B cell (primary cell): ENCODE data around the gene CDYL. TPM values are rescaled to one million over a fixed set of nuclear protein-coding genes. Genes with fewer than 3 reads are reported as not detected.

Experiments
- ATAC-seq: fragments of 200-7000 bp; cut with Tn5 transposase; one replicate; pipeline ENCODE4 v1.10.0; 2021; ENCODE audit warnings: low read depth, mild to moderate bottlenecking, moderate number of reproducible peaks, moderate library complexity
- CTCF ChIA-PET: fragments of 350-600 bp; sonication (Branson Sonifier 250); formaldehyde crosslinking; loops from one replicate; lab custom pipeline; 2021; ENCODE audit warnings: antibody characterized with exemption, inconsistent platforms; lab: Charles Lee
- POLR2A ChIA-PET: fragments of 350-600 bp; sonication (Branson Sonifier 250); formaldehyde crosslinking; loops from one replicate; lab custom pipeline; 2021; ENCODE audit warnings: antibody characterized with exemption; lab: Charles Lee
- DNase-seq: peaks from one replicate; pipeline ENCODE4 v3.0.0; 2013
- H2AFZ ChIP-seq: 2 replicates; pipeline ENCODE4 v1.6.1; 2012; ENCODE audit warnings: mild to moderate bottlenecking, low read depth, low read length; ENCODE audit not compliant: insufficient read depth, poor library complexity, severe bottlenecking
- H3K27ac ChIP-seq, 2 donors: 1 replicate in 1 of 2; 2 replicates in 1 of 2; pipeline ENCODE4 v1.5.1; 2012 to 2013; ENCODE audit warnings: low read length in 2 of 2, mild to moderate bottlenecking in 2 of 2, moderate library complexity in 1 of 2
- H3K27me3 ChIP-seq, 4 experiments: fragments of 200-600 bp in 1 of 4; sonication (generic) in 1 of 4; replicated peaks in 1 of 4; 1 replicate in 2 of 4; 2 replicates in 2 of 4; pipeline versions ENCODE4 v1.6.1 to v1.7.0; 2013 to 2016; ENCODE audit warnings: low read length in 3 of 4, mild to moderate bottlenecking in 2 of 4, mixed read lengths in 1 of 4, moderate library complexity in 1 of 4; ENCODE audit not compliant: insufficient read depth in 4 of 4, control insufficient read depth in 3 of 4; ENCODE audit errors: control extremely low read depth in 1 of 4
- H3K36me3 ChIP-seq, 2 experiments: replicated peaks in 1 of 2; 1 replicate in 1 of 2; 2 replicates in 1 of 2; pipeline versions ENCODE4 v1.6.1 to v1.7.1; 2013; ENCODE audit warnings: low read length in 1 of 2; ENCODE audit not compliant: insufficient read depth in 2 of 2, control insufficient read depth in 1 of 2; ENCODE audit errors: control extremely low read depth in 1 of 2, extremely low read depth in 1 of 2
- H3K4me1 ChIP-seq, 2 donors: fragments of 200-600 bp in 1 of 2; sonication (generic) in 1 of 2; 1 replicate in 1 of 2; 2 replicates in 1 of 2; pipeline versions ENCODE4 v1.5.1 to v1.6.1; 2013 to 2017; ENCODE audit warnings: low read length in 2 of 2; ENCODE audit not compliant: control insufficient read depth in 2 of 2, insufficient read depth in 2 of 2
- H3K4me2 ChIP-seq: replicated peaks from 2 replicates; pipeline ENCODE3; 2012; ENCODE audit warnings: mild to moderate bottlenecking, low read depth, low read length; ENCODE audit not compliant: poor library complexity, severe bottlenecking
- H3K4me3 ChIP-seq, 5 experiments: fragments of 200-600 bp in 1 of 5; sonication (generic) in 1 of 5; 1 replicate in 3 of 5; 2 replicates in 2 of 5; pipeline versions ENCODE4 v1.5.1 to v1.7.0; 2011 to 2016; ENCODE audit warnings: low read length in 4 of 5, mild to moderate bottlenecking in 4 of 5, low read depth in 2 of 5, control low read depth in 1 of 5, moderate library complexity in 1 of 5; ENCODE audit not compliant: insufficient read depth in 1 of 5; ENCODE audit errors: control extremely low read depth in 1 of 5, extremely low read depth in 1 of 5
- H3K79me2 ChIP-seq: fragments of 200-600 bp; sonication (generic); one replicate; pipeline ENCODE4 v1.6.0; 2016; ENCODE audit warnings: low read length; ENCODE audit not compliant: control insufficient read depth, insufficient read depth
- H3K9ac ChIP-seq: fragments of 200-600 bp; sonication (generic); 2 replicates; pipeline ENCODE4 v1.6.1; 2017; ENCODE audit warnings: mild to moderate bottlenecking, low read length, moderate library complexity
- H3K9me3 ChIP-seq, 3 donors: one replicate each; pipeline versions ENCODE4 v1.6.1 to v1.7.1; 2013; ENCODE audit warnings: low read length in 2 of 3; ENCODE audit not compliant: control insufficient read depth in 2 of 3, insufficient read depth in 1 of 3; ENCODE audit errors: control extremely low read depth in 1 of 3
- H4K20me1 ChIP-seq: 2 replicates; pipeline ENCODE4 v1.6.0; 2012; ENCODE audit warnings: mild to moderate bottlenecking, low read length; ENCODE audit not compliant: insufficient read depth, control insufficient read depth, poor library complexity, severe bottlenecking
- H3K27ac Mint-ChIP-seq: one replicate; pipeline ENCODE4 v1.8.0; 2021; ENCODE audit warnings: mixed read lengths
- H3K27me3 Mint-ChIP-seq: one replicate; pipeline ENCODE4 v1.8.0; 2021; ENCODE audit warnings: mixed read lengths
- H3K4me1 Mint-ChIP-seq: one replicate; pipeline ENCODE4 v1.8.0; 2021; ENCODE audit warnings: mixed read lengths
- H3K4me3 Mint-ChIP-seq: one replicate; pipeline ENCODE4 v1.8.0; 2021; ENCODE audit warnings: mixed read lengths
- H3K9me3 Mint-ChIP-seq: one replicate; pipeline ENCODE4 v1.8.0; 2022; ENCODE audit warnings: mixed read lengths; ENCODE audit not compliant: insufficient read depth
- EZH2 ChIP-seq: IDR thresholded peaks from 2 replicates; pipeline ENCODE4 v1.6.1; 2012; ENCODE audit warnings: borderline replicate concordance, low read depth, mild to moderate bottlenecking, moderate library complexity, low read length; ENCODE audit not compliant: insufficient read depth, poor library complexity, severe bottlenecking
- WGBS: methylation state at CpG from one replicate; pipeline ENCODE4 v1.1.5; 2013; ENCODE audit warnings: missing lambda C conversion rate; ENCODE audit not compliant: insufficient coverage; 5-methylcytosine and 5-hydroxymethylcytosine counted together
- intact Hi-C: fragments of 100-400 bp; cut with micrococcal nuclease; formaldehyde crosslinking; loops from one replicate; pipeline ENCODE4 v1.10.0; 2022
- polyA plus RNA-seq: library from polyadenylated mRNA; depleted of rRNA; stranded (reverse); fragments of >200 nt; gene quantifications from 2 replicates; pipeline ENCODE4 v1.2.3, GENCODE V29; 2012
- total RNA-seq, 2 donors: library from RNA; stranded (reverse); fragments of 120-200 nt in 1 of 2; gene quantifications; 1 replicate in 1 of 2; 2 replicates in 1 of 2; pipeline versions ENCODE4 v1.2.3 to v1.2.4, GENCODE V29; 2013 to 2022
- TF ChIP-seq, protein P1 (sequence below): fragments of 200-600 bp; IDR thresholded peaks from one replicate; pipeline ENCODE4 v1.8.0; 2022; ENCODE audit warnings: antibody characterized with exemption, mild to moderate bottlenecking

CDYL gene
- total and polyA plus RNA-seq, 2 donors (not counting 1 experiment from before 2014, with no cell fraction given), result 15.6 to 63.0 TPM

- Histone ChIP-seq H3K9ac (no peak overlapping the region), H4K20me1 (peaks cover 89% of the 10 kb centered on the region), H3K9me3 (no peaks in the 10 kb centered on the region), H3K27me3 (no peaks in the 10 kb centered on the region), H2AFZ (no peak overlapping the region), H3K27ac (no peak overlapping the region), H3K4me1 (peaks cover 15 to 16% of the 10 kb centered on the region in 2 donors), H3K79me2 (peaks cover 99% of the 10 kb centered on the region), H3K36me3 (no peaks in the 10 kb centered on the region), H3K4me3 (no peak overlapping the region), H3K4me2 (no peak overlapping the region)
- WGBS, result no CpG with 5 or more reads among the region's 4 CpGs
- H3K27ac Mint-ChIP-seq, result no peak overlapping the region
- DNase-seq (no peak), ATAC-seq (no peak)
- H3K4me1 Mint-ChIP-seq, result peaks cover 66% of the 10 kb centered on the region
- no peak overlapping the region for H3K4me3 Mint-ChIP-seq
- no peak for TF ChIP-seq EZH2
- TF ChIP-seq, protein P1, sequence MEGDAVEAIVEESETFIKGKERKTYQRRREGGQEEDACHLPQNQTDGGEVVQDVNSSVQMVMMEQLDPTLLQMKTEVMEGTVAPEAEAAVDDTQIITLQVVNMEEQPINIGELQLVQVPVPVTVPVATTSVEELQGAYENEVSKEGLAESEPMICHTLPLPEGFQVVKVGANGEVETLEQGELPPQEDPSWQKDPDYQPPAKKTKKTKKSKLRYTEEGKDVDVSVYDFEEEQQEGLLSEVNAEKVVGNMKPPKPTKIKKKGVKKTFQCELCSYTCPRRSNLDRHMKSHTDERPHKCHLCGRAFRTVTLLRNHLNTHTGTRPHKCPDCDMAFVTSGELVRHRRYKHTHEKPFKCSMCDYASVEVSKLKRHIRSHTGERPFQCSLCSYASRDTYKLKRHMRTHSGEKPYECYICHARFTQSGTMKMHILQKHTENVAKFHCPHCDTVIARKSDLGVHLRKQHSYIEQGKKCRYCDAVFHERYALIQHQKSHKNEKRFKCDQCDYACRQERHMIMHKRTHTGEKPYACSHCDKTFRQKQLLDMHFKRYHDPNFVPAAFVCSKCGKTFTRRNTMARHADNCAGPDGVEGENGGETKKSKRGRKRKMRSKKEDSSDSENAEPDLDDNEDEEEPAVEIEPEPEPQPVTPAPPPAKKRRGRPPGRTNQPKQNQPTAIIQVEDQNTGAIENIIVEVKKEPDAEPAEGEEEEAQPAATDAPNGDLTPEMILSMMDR, result no peak
- CTCF ChIA-PET, result interaction anchor here (0.8 to 1.3 kb wide), 4 partner anchors 13 to 73 kb away, joined by 3 read pairs; no protein-coding TSS in a partner anchor
- H3K9me3 Mint-ChIP-seq, result no peaks in the 10 kb centered on the region
- intact Hi-C loops, result no loop called here
- POLR2A ChIA-PET, result no interaction called here
- H3K27me3 Mint-ChIP-seq, result no peaks in the 10 kb centered on the region
These were observed 41.3 kb downstream of the CDYL start for GRCh38 chr6:4817551-4817950.

DNA sequence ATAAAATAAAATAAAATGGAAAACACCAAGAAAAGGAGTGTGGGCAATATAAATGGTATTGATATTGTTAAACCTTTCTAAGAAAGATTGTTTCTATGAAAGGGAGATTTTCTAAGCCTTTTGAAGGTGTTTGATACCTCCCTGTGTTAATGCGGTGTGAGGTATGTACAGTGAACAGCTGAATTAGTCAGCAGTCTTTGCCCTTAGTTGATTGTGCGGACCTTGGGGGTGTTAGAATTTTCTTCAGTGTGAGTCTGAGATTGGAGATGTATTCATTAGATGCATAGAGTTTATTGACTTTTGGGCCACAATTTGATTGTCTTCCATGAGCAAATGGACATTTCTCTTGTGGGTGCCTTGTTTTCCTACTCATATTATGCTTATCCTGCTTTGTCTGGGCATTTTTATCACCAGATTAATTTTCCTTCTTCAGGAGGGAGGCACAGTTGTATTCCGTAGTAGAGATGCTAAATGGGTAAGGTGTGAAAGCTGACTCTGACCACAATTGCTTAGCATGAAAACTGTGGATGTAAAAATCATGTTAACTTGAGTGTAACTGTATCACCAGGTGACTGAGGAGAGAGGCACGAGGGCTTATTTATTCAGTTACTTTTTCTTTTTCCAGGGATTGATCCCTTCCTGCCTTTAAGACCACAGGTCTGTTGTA lies 42.2 kb downstream of the CDYL start:
- ATAC-seq, result no peak
- Mint-ChIP-seq H3K27ac (no peak overlapping the region), H3K4me1 (peaks cover 61% of the 10 kb centered on the region), H3K27me3 (no peaks in the 10 kb centered on the region), H3K9me3 (no peaks in the 10 kb centered on the region), H3K4me3 (no peak overlapping the region)
- Histone ChIP-seq H3K4me2 (no peak overlapping the region), H3K27ac (no peak overlapping the region), H3K27me3 (no peaks in the 10 kb centered on the region), H3K79me2 (peaks cover 99% of the 10 kb centered on the region), H3K4me3 (no peak overlapping the region), H4K20me1 (peaks cover 88% of the 10 kb centered on the region), H3K9ac (no peak overlapping the region), H3K36me3 (no peaks in the 10 kb centered on the region), H3K9me3 (no peaks in the 10 kb centered on the region), H2AFZ (no peak overlapping the region), H3K4me1 (peaks cover 15 to 16% of the 10 kb centered on the region in 2 donors)
- DNase-seq, result no peak
- no peak for TF ChIP-seq EZH2
- TF ChIP-seq, protein P1, result no peak
- POLR2A ChIA-PET, result no interaction called here
- CTCF ChIA-PET, result interaction anchor here (1.3 kb wide), 1 partner anchor 28 kb away, joined by 3 read pairs; no protein-coding TSS in a partner anchor
- intact Hi-C loops, result no loop called here
- 100% methylated on average over 2 of the region's 4 CpGs for WGBS
